WTC11 (cell line): ENCODE data around the gene TAF6. TPM values are rescaled to one million over a fixed set of nuclear protein-coding genes. Genes with fewer than 3 reads are reported as not detected.
A peak's percentile ranks its signal among the peaks of the same experiment; 100 is the strongest.

ENCODE experiments used
- ATF3 ChIP-seq: sonication (generic); formaldehyde crosslinking; conservative IDR thresholded peaks from 2 replicates; pipeline ENCODE4 v1.8.1; 2022; ENCODE audit warnings: mild to moderate bottlenecking, missing genetic modification reagents
- CREB1 ChIP-seq: sonication (generic); formaldehyde crosslinking; IDR thresholded peaks from 2 replicates; pipeline ENCODE4 v1.8.0; 2023; ENCODE audit warnings: mild to moderate bottlenecking, missing genetic modification reagents
- IRF1 ChIP-seq: sonication (generic); formaldehyde crosslinking; IDR thresholded peaks from 2 replicates; pipeline ENCODE4 v1.8.0; 2023; ENCODE audit warnings: missing genetic modification reagents
- JAZF1 ChIP-seq: fragments of 250-450 bp; sonication (Bioruptor Pico); IDR thresholded peaks from 2 replicates; pipeline ENCODE4 v1.9.0; 2021; ENCODE audit warnings: moderate library complexity, mild to moderate bottlenecking, inconsistent platforms
- JUN ChIP-seq: sonication (generic); formaldehyde crosslinking; IDR thresholded peaks from 2 replicates; pipeline ENCODE4 v1.8.0; 2023; ENCODE audit warnings: mild to moderate bottlenecking, missing genetic modification reagents
- NFYB ChIP-seq: sonication (generic); formaldehyde crosslinking; conservative IDR thresholded peaks from 2 replicates; pipeline ENCODE4 v1.8.0; 2022; ENCODE audit warnings: low read depth, missing genetic modification reagents
- NR1H2 ChIP-seq: sonication (generic); formaldehyde crosslinking; IDR thresholded peaks from 2 replicates; pipeline ENCODE4 v1.9.0; 2021; ENCODE audit warnings: mild to moderate bottlenecking, moderate library complexity, missing genetic modification reagents
- PREB ChIP-seq: sonication (generic); formaldehyde crosslinking; IDR thresholded peaks from 2 replicates; pipeline ENCODE4 v1.8.1; 2022; ENCODE audit warnings: mild to moderate bottlenecking, missing genetic modification reagents, moderate library complexity, borderline replicate concordance
- SMAD4 ChIP-seq: sonication (generic); formaldehyde crosslinking; IDR thresholded peaks from 2 replicates; pipeline ENCODE4 v1.8.0; 2022; ENCODE audit warnings: mild to moderate bottlenecking, missing genetic modification reagents
- ZBTB21 ChIP-seq: sonication (generic); formaldehyde crosslinking; IDR thresholded peaks from 2 replicates; pipeline ENCODE4 v1.8.1; 2023; ENCODE audit warnings: mild to moderate bottlenecking, missing genetic modification reagents, borderline replicate concordance
- ZNF138 ChIP-seq: sonication (generic); formaldehyde crosslinking; conservative IDR thresholded peaks from 2 replicates; pipeline ENCODE4 v1.8.1; 2022; ENCODE audit warnings: mild to moderate bottlenecking, moderate library complexity, missing genetic modification reagents
- ZNF232 ChIP-seq: sonication (generic); formaldehyde crosslinking; IDR thresholded peaks from 2 replicates; pipeline ENCODE4 v1.8.0; 2022; ENCODE audit warnings: mild to moderate bottlenecking, missing genetic modification reagents
- ZNF263 ChIP-seq: sonication (generic); formaldehyde crosslinking; IDR thresholded peaks from 2 replicates; pipeline ENCODE4 v1.8.1; 2022; ENCODE audit warnings: low read depth, mild to moderate bottlenecking, moderate library complexity, missing genetic modification reagents
- ZNF396 ChIP-seq: fragments of 250-450 bp; sonication (Bioruptor Pico); IDR thresholded peaks from 2 replicates; pipeline ENCODE4 v1.8.0; 2021; ENCODE audit warnings: mild to moderate bottlenecking, moderate library complexity, borderline replicate concordance
- ZNF416 ChIP-seq: fragments of 250-450 bp; sonication (Bioruptor Pico); IDR thresholded peaks from 2 replicates; pipeline ENCODE4 v1.9.0; 2021; ENCODE audit warnings: mild to moderate bottlenecking, inconsistent platforms
- ZNF423 ChIP-seq: fragments of 250-450 bp; sonication (Bioruptor Pico); IDR thresholded peaks from 2 replicates; pipeline ENCODE4 v2.1.2; 2022; ENCODE audit warnings: mild to moderate bottlenecking, moderate library complexity
- total RNA-seq: library from RNA; stranded (reverse); gene quantifications from 3 replicates; pipeline ENCODE4 v1.2.3, GENCODE V29; 2021
- TF ChIP-seq, protein P1 (sequence below): sonication (generic); formaldehyde crosslinking; IDR thresholded peaks from 2 replicates; pipeline ENCODE4 v1.8.1; 2022; ENCODE audit warnings: low read depth, missing genetic modification reagents, borderline replicate concordance
- TF ChIP-seq, protein P2 (sequence below): sonication (generic); formaldehyde crosslinking; IDR thresholded peaks from 2 replicates; pipeline ENCODE4 v1.8.1; 2023; ENCODE audit warnings: mild to moderate bottlenecking, moderate library complexity, missing genetic modification reagents
- TF ChIP-seq, protein P3 (sequence below): fragments of 250-450 bp; sonication (Bioruptor Pico); IDR thresholded peaks from 2 replicates; pipeline ENCODE4 v1.9.0; 2021; ENCODE audit warnings: mild to moderate bottlenecking, borderline replicate concordance
- TF ChIP-seq, protein P4 (sequence below): sonication (generic); formaldehyde crosslinking; conservative IDR thresholded peaks from 2 replicates; pipeline ENCODE4 v1.8.1; 2023; ENCODE audit warnings: mild to moderate bottlenecking, low read depth, missing genetic modification reagents, moderate library complexity
- TF ChIP-seq, protein P5 (sequence below): sonication (generic); formaldehyde crosslinking; IDR thresholded peaks from 2 replicates; pipeline ENCODE4 v1.8.1; 2022; ENCODE audit warnings: missing genetic modification reagents, borderline replicate concordance
- TF ChIP-seq, protein P6 (sequence below): sonication (generic); formaldehyde crosslinking; IDR thresholded peaks from 2 replicates; pipeline ENCODE4 v1.8.1; 2023; ENCODE audit warnings: mild to moderate bottlenecking, missing genetic modification reagents

Gene TAF6
- total RNA-seq, 1 experiment from 2014 or later = 121 TPM

DNA sequence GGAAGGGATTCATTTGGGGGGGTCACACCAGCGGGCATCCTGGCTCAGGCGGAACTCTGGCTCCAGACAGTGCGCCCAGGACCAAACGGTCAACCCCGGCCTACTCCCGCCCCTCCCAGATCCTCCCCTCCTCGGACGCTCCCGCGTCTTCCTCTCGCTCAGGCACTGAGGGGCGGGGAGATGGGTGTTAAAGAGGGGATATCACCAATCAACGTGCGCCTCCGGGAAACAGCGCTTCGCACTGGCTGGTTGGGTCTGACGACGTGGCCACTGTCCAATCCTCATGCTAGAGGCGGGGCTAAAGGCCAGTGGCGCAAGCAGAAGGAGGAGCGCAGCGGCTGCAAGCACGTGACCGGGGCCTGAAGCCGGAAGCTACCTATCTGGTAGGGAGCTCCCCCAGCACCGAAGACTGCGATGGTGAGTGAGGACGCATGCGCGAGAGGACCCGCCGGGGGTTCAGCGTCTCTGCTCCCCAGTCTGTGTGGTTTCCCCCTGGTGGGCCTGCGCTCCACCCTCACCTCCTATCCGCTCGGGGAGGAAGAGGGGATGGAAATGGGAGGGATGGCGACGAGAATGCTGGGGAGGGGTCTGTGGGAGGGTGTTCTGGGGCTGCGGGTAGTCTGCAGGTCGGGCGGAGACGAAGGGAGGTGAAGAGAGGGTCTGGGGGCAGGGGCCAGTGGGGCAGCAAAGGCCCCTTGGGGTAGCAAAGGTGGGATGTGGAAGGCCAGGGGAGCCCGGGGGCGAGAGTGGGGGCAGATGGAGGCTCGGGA, 29.6 kb upstream of the TAF6 start, which contains the start of gene LAMTOR4 (continued):
- TF ChIP-seq, protein P1, sequence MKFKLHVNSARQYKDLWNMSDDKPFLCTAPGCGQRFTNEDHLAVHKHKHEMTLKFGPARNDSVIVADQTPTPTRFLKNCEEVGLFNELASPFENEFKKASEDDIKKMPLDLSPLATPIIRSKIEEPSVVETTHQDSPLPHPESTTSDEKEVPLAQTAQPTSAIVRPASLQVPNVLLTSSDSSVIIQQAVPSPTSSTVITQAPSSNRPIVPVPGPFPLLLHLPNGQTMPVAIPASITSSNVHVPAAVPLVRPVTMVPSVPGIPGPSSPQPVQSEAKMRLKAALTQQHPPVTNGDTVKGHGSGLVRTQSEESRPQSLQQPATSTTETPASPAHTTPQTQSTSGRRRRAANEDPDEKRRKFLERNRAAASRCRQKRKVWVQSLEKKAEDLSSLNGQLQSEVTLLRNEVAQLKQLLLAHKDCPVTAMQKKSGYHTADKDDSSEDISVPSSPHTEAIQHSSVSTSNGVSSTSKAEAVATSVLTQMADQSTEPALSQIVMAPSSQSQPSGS (CRISPR knock-in tag) = no peak
- no peak for TF ChIP-seq JUN (CRISPR knock-in tag)
- TF ChIP-seq, protein P2, sequence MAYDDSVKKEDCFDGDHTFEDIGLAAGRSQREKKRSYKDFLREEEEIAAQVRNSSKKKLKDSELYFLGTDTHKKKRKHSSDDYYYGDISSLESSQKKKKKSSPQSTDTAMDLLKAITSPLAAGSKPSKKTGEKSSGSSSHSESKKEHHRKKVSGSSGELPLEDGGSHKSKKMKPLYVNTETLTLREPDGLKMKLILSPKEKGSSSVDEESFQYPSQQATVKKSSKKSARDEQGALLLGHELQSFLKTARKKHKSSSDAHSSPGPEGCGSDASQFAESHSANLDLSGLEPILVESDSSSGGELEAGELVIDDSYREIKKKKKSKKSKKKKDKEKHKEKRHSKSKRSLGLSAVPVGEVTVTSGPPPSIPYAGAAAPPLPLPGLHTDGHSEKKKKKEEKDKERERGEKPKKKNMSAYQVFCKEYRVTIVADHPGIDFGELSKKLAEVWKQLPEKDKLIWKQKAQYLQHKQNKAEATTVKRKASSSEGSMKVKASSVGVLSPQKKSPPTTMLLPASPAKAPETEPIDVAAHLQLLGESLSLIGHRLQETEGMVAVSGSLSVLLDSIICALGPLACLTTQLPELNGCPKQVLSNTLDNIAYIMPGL (CRISPR knock-in tag) = no peak
- no peak for TF ChIP-seq NR1H2 (CRISPR knock-in tag)
- TF ChIP-seq ZNF138 (CRISPR knock-in tag) = no peak
- TF ChIP-seq NFYB (CRISPR knock-in tag) = peak; percentile 91
- TF ChIP-seq ZNF423 = no peak
- TF ChIP-seq ZNF232 (CRISPR knock-in tag) = peak; percentile 17; the same call in 1 of the 2 replicates
- no peak for TF ChIP-seq ZNF396
- no peak for TF ChIP-seq ZNF416
- TF ChIP-seq, protein P3, sequence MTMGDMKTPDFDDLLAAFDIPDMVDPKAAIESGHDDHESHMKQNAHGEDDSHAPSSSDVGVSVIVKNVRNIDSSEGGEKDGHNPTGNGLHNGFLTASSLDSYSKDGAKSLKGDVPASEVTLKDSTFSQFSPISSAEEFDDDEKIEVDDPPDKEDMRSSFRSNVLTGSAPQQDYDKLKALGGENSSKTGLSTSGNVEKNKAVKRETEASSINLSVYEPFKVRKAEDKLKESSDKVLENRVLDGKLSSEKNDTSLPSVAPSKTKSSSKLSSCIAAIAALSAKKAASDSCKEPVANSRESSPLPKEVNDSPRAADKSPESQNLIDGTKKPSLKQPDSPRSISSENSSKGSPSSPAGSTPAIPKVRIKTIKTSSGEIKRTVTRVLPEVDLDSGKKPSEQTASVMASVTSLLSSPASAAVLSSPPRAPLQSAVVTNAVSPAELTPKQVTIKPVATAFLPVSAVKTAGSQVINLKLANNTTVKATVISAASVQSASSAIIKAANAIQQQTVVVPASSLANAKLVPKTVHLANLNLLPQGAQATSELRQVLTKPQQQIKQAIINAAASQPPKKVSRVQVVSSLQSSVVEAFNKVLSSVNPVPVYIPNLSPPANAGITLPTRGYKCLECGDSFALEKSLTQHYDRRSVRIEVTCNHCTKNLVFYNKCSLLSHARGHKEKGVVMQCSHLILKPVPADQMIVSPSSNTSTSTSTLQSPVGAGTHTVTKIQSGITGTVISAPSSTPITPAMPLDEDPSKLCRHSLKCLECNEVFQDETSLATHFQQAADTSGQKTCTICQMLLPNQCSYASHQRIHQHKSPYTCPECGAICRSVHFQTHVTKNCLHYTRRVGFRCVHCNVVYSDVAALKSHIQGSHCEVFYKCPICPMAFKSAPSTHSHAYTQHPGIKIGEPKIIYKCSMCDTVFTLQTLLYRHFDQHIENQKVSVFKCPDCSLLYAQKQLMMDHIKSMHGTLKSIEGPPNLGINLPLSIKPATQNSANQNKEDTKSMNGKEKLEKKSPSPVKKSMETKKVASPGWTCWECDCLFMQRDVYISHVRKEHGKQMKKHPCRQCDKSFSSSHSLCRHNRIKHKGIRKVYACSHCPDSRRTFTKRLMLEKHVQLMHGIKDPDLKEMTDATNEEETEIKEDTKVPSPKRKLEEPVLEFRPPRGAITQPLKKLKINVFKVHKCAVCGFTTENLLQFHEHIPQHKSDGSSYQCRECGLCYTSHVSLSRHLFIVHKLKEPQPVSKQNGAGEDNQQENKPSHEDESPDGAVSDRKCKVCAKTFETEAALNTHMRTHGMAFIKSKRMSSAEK = no peak
- TF ChIP-seq ZBTB21 (CRISPR knock-in tag) = no peak
- TF ChIP-seq, protein P4, sequence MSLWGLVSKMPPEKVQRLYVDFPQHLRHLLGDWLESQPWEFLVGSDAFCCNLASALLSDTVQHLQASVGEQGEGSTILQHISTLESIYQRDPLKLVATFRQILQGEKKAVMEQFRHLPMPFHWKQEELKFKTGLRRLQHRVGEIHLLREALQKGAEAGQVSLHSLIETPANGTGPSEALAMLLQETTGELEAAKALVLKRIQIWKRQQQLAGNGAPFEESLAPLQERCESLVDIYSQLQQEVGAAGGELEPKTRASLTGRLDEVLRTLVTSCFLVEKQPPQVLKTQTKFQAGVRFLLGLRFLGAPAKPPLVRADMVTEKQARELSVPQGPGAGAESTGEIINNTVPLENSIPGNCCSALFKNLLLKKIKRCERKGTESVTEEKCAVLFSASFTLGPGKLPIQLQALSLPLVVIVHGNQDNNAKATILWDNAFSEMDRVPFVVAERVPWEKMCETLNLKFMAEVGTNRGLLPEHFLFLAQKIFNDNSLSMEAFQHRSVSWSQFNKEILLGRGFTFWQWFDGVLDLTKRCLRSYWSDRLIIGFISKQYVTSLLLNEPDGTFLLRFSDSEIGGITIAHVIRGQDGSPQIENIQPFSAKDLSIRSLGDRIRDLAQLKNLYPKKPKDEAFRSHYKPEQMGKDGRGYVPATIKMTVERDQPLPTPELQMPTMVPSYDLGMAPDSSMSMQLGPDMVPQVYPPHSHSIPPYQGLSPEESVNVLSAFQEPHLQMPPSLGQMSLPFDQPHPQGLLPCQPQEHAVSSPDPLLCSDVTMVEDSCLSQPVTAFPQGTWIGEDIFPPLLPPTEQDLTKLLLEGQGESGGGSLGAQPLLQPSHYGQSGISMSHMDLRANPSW = no peak
- TF ChIP-seq ATF3 (CRISPR knock-in tag) = no peak
- TF ChIP-seq, protein P5, sequence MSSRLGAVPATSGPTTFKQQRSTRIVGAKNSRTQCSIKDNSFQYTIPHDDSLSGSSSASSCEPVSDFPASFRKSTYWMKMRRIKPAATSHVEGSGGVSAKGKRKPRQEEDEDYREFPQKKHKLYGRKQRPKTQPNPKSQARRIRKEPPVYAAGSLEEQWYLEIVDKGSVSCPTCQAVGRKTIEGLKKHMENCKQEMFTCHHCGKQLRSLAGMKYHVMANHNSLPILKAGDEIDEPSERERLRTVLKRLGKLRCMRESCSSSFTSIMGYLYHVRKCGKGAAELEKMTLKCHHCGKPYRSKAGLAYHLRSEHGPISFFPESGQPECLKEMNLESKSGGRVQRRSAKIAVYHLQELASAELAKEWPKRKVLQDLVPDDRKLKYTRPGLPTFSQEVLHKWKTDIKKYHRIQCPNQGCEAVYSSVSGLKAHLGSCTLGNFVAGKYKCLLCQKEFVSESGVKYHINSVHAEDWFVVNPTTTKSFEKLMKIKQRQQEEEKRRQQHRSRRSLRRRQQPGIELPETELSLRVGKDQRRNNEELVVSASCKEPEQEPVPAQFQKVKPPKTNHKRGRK (CRISPR knock-in tag) = no peak
- no peak for TF ChIP-seq JAZF1 (CRISPR knock-in tag)
- TF ChIP-seq CREB1 (CRISPR knock-in tag) = no peak
- no peak for TF ChIP-seq PREB (CRISPR knock-in tag)
- TF ChIP-seq, protein P6, sequence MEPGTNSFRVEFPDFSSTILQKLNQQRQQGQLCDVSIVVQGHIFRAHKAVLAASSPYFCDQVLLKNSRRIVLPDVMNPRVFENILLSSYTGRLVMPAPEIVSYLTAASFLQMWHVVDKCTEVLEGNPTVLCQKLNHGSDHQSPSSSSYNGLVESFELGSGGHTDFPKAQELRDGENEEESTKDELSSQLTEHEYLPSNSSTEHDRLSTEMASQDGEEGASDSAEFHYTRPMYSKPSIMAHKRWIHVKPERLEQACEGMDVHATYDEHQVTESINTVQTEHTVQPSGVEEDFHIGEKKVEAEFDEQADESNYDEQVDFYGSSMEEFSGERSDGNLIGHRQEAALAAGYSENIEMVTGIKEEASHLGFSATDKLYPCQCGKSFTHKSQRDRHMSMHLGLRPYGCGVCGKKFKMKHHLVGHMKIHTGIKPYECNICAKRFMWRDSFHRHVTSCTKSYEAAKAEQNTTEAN (CRISPR knock-in tag) = no peak
- no peak for TF ChIP-seq SMAD4 (CRISPR knock-in tag)
- no peak for TF ChIP-seq ZNF263
- TF ChIP-seq IRF1 (CRISPR knock-in tag) = peak; percentile 59; the same call in 1 of the 2 replicates
